Endothelial cell of umbilical vein (primary cell): ENCODE measurements around the gene YY1. TPM values are rescaled to one million over a fixed set of nuclear protein-coding genes. Genes with fewer than 3 reads are reported as not detected.

Experiments
- BruUV-seq: library from RNA; stranded (reverse); fragments of 400-500 nt; replicated peaks from 2 replicates; lab custom pipeline; 2021; lab: Mats Ljungman, UMichigan
- CTCF ChIA-PET: fragments of 300-600, 350-600 bp; sonication (Branson Sonifier 250); formaldehyde crosslinking; loops from one replicate; lab custom pipeline; 2021; ENCODE audit warnings: antibody characterized with exemption, inconsistent platforms; lab: Charles Lee
- POLR2A ChIA-PET: fragments of 300-600, 350-600 bp; sonication (Branson Sonifier 250); formaldehyde crosslinking; loops from one replicate; lab custom pipeline; 2021; ENCODE audit warnings: antibody characterized with exemption, inconsistent platforms; lab: Charles Lee
- DNase-seq: peaks from one replicate; pipeline ENCODE4 v3.0.0-alpha.2; 2011; ENCODE audit warnings: low read depth, low spot score
- FAIRE-seq: peaks from 2 replicates; lab custom pipeline; 2011; peaks lifted over from hg19 to GRCh38; lab: Jason Lieb, UNC
- H2AFZ ChIP-seq: 2 replicates; pipeline ENCODE4 v1.6.0; 2012; ENCODE audit warnings: low read depth, low read length, control low read depth, inconsistent platforms
- H3K27ac ChIP-seq: 2 replicates; pipeline ENCODE4 v1.5.1; 2011; ENCODE audit warnings: low read depth, mild to moderate bottlenecking, control low read depth, low read length, moderate library complexity; ENCODE audit not compliant: insufficient read depth
- H3K27me3 ChIP-seq, 2 experiments: 2 replicates each; pipeline versions ENCODE4 v1.6.0 to v1.6.1; 2011; ENCODE audit warnings: low read length in 2 of 2, mixed read lengths in 1 of 2; ENCODE audit not compliant: control insufficient read depth in 2 of 2, insufficient read depth in 2 of 2
- H3K36me3 ChIP-seq, 2 experiments: 2 replicates in 1 of 2; 3 replicates in 1 of 2; pipeline ENCODE4 v1.5.1; 2011; ENCODE audit warnings: low read length in 2 of 2, mild to moderate bottlenecking in 1 of 2, moderate library complexity in 1 of 2; ENCODE audit not compliant: control insufficient read depth in 2 of 2, insufficient read depth in 2 of 2; ENCODE audit errors: extremely low read depth in 1 of 2
- H3K4me1 ChIP-seq: 3 replicates; pipeline ENCODE4 v1.5.1; 2011; ENCODE audit warnings: mild to moderate bottlenecking, low read length; ENCODE audit not compliant: control insufficient read depth, insufficient read depth; ENCODE audit errors: extremely low read depth
- H3K4me2 ChIP-seq: 2 replicates; pipeline ENCODE4 v1.6.1; 2011; ENCODE audit warnings: low read length, control low read depth, mixed read lengths; ENCODE audit not compliant: insufficient read depth
- H3K4me3 ChIP-seq, 3 experiments: fragments of 200-600 bp in 1 of 3; sonication (generic), shearing (Covaris generic) in 1 of 3; replicated peaks in 1 of 3; 2 replicates each; pipeline ENCODE4 v1.5.1; 2011 to 2016; ENCODE audit warnings: control low read depth in 3 of 3, low read length in 3 of 3, mild to moderate bottlenecking in 2 of 3, inconsistent platforms in 1 of 3, low read depth in 1 of 3, moderate library complexity in 1 of 3; ENCODE audit not compliant: insufficient read depth in 1 of 3
- H3K79me2 ChIP-seq: 2 replicates; pipeline ENCODE4 v1.6.0; 2012; ENCODE audit warnings: low read length, inconsistent platforms; ENCODE audit not compliant: control insufficient read depth, insufficient read depth
- H3K9ac ChIP-seq: replicated peaks from 2 replicates; pipeline ENCODE3; 2011; ENCODE audit warnings: low read length, control low read depth; ENCODE audit not compliant: insufficient read depth; ENCODE audit errors: extremely low read depth
- H3K9me1 ChIP-seq: replicated peaks from 3 replicates; pipeline ENCODE4 v1.6.0; 2011; ENCODE audit warnings: mild to moderate bottlenecking, low read length; ENCODE audit not compliant: control insufficient read depth, insufficient read depth; ENCODE audit errors: extremely low read depth
- H3K9me3 ChIP-seq: replicated peaks from 2 replicates; pipeline ENCODE4 v1.5.1; 2012; ENCODE audit warnings: low read length, inconsistent platforms; ENCODE audit not compliant: control insufficient read depth, insufficient read depth
- H4K20me1 ChIP-seq: replicated peaks from 2 replicates; pipeline ENCODE3; 2011; ENCODE audit warnings: mild to moderate bottlenecking, low read length; ENCODE audit not compliant: control insufficient read depth, insufficient read depth; ENCODE audit errors: extremely low read depth
- CTCF ChIP-seq, 2 donors: IDR thresholded peaks; 1 replicate in 1 of 2; 2 replicates in 1 of 2; pipeline ENCODE4 v1.5.1; 2011; ENCODE audit warnings: low read length in 2 of 2, mild to moderate bottlenecking in 2 of 2, moderate library complexity in 2 of 2, control low read depth in 1 of 2, inconsistent platforms in 1 of 2, low read depth in 1 of 2; ENCODE audit not compliant: insufficient read depth in 1 of 2; ENCODE audit errors: extremely low read depth in 1 of 2
- EZH2 ChIP-seq: IDR thresholded peaks from 2 replicates; pipeline ENCODE4 v1.6.1; 2012; ENCODE audit warnings: borderline replicate concordance, low read depth, mild to moderate bottlenecking, moderate library complexity, low read length, inconsistent platforms; ENCODE audit not compliant: severe bottlenecking
- FOS ChIP-seq: IDR thresholded peaks from 2 replicates; pipeline ENCODE4 v1.6.1; 2011; ENCODE audit warnings: mild to moderate bottlenecking, low read length, moderate library complexity, borderline replicate concordance; ENCODE audit not compliant: insufficient read depth
- GATA2 ChIP-seq: IDR thresholded peaks from 2 replicates; pipeline ENCODE4 v1.7.0; 2011; ENCODE audit warnings: low read depth, mild to moderate bottlenecking, moderate library complexity, mixed read lengths, low read length; ENCODE audit not compliant: insufficient read length, insufficient read depth
- JUN ChIP-seq: IDR thresholded peaks from 2 replicates; pipeline ENCODE4 v1.6.1; 2011; ENCODE audit warnings: borderline replicate concordance, low read depth; ENCODE audit not compliant: insufficient read length, insufficient read depth
- MAX ChIP-seq: IDR thresholded peaks from 2 replicates; pipeline ENCODE4 v1.6.1; 2011; ENCODE audit not compliant: insufficient read depth, insufficient read length
- MYC ChIP-seq: IDR thresholded peaks from one replicate; pipeline ENCODE4 v1.6.1; 2011; ENCODE audit warnings: mild to moderate bottlenecking, low read depth, low read length
- POLR2A ChIP-seq: IDR thresholded peaks from 2 replicates; pipeline ENCODE4 v1.6.1; 2012; ENCODE audit warnings: low read depth, mild to moderate bottlenecking, control low read depth, low read length
- POLR2AphosphoS5 ChIP-seq: IDR thresholded peaks from 2 replicates; pipeline ENCODE4 v1.6.1; 2012; ENCODE audit warnings: low read depth, mild to moderate bottlenecking, control low read depth, low read length, moderate library complexity; ENCODE audit not compliant: insufficient read depth
- dilution Hi-C: fragments of 300-500 bp; cut with MboI; formaldehyde crosslinking; loops from one replicate; pipeline ENCODE4 v1.15.0; 2019; ENCODE audit warnings: low sequenced_read_pairs; ENCODE audit not compliant: extremely low pct_ligation_motif_present
- intact Hi-C: fragments of 100-400 bp; cut with micrococcal nuclease; formaldehyde crosslinking; loops from one replicate; pipeline ENCODE4 v1.10.0; 2022
- polyA plus RNA-seq, 4 experiments: library from polyadenylated mRNA; depleted of rRNA in 3 of 4; stranded (reverse) in 3 of 4; unstranded in 1 of 4; fragments of >200 nt; gene quantifications; 2 replicates each; pipeline versions ENCODE4 v1.2.1 to v1.2.3, GENCODE V29; 2011 to 2012; ENCODE audit warnings: missing spikeins in 1 of 4
- total RNA-seq: library from RNA; stranded (reverse); gene quantifications from 2 replicates; pipeline ENCODE4 v1.2.3, GENCODE V29; 2021

YY1 gene
- total and polyA plus RNA-seq, 2 donors (not counting 3 experiments of a cell fraction or from before 2014, with no cell fraction given) = 23.5 to 78.6 TPM

GRCh38 chr14:100239840-100240667 lies 1.1 kb downstream of the YY1 start:
- Histone ChIP-seq H4K20me1 (peaks cover 8% of the 10 kb centered on the region), H3K27me3 (no peaks in the 10 kb centered on the region), H3K9me3 (no peaks in the 10 kb centered on the region), H3K4me3 (peak overlapping the region; percentile 72 to 92 (median 86)), H3K79me2 (peaks cover 88% of the 10 kb centered on the region), H3K9me1 (no peaks in the 10 kb centered on the region), H3K36me3 (no peaks in the 10 kb centered on the region), H3K9ac (peak overlapping the region; percentile 57), H3K4me1 (peaks cover 22% of the 10 kb centered on the region), H2AFZ (no peak overlapping the region), H3K27ac (peak overlapping the region; percentile 51), H3K4me2 (peak overlapping the region; percentile 100)
- BruUV-seq = no TSS peak
- peak; percentile 94 for DNase-seq
- ChIA-PET POLR2A (no interaction called here), CTCF (interaction anchor here (1.5 to 1.6 kb wide), 2 partner anchors 19 to 25 kb away, joined by 4 to 5 read pairs; no protein-coding TSS in a partner anchor)
- no peak for FAIRE-seq
- TF ChIP-seq MYC (no peak), EZH2 (no peak), FOS (no peak), MAX (peak; percentile 43), CTCF (IDR thresholded peaks at IDR 0.05; ENCODE audit: extremely low read depth in 1 of 2, insufficient read depth in 1 of 2, low read depth in 1 of 2, low read length in 2 of 2) (peak; percentile 40 to 62), GATA2 (no peak), JUN (no peak), POLR2A (no peak), POLR2AphosphoS5 (no peak)
- dilution Hi-C loops = no loop called here
- intact Hi-C loops = loop anchor here (1.0 to 5.0 kb wide), 7 partner anchors 45 to 759 kb away; partner anchors contain the start of genes CCNK, SETD3 and WDR25
